GM13977 (cell line): ENCODE measurements around the gene OSBP2.

Experiments
- DNase-seq: peaks from one replicate; pipeline ENCODE4 v3.0.0; 2012; ENCODE audit warnings: low spot score
- in situ Hi-C: fragments of 300-500 bp; cut with MboI; formaldehyde crosslinking; loops from one replicate; pipeline ENCODE4 v1.12.0; 2022; ENCODE audit warnings: low sequenced_read_pairs, low pct_unique_long_range_greater_than_20kb, mixed read lengths, inconsistent platforms; ENCODE audit not compliant: unreplicated experiment
- TF ChIP-seq, protein P1 (sequence below): IDR thresholded peaks from 2 replicates; pipeline ENCODE4 v1.5.1; 2012; ENCODE audit warnings: mild to moderate bottlenecking, control low read depth; ENCODE audit not compliant: insufficient read depth; ENCODE audit errors: extremely low read depth, missing control alignments

Gene OSBP2

GRCh38 chr22:30804626-30805025, 110.0 kb downstream of the OSBP2 start:
- in situ Hi-C loops: no loop called here
- TF ChIP-seq, protein P1, sequence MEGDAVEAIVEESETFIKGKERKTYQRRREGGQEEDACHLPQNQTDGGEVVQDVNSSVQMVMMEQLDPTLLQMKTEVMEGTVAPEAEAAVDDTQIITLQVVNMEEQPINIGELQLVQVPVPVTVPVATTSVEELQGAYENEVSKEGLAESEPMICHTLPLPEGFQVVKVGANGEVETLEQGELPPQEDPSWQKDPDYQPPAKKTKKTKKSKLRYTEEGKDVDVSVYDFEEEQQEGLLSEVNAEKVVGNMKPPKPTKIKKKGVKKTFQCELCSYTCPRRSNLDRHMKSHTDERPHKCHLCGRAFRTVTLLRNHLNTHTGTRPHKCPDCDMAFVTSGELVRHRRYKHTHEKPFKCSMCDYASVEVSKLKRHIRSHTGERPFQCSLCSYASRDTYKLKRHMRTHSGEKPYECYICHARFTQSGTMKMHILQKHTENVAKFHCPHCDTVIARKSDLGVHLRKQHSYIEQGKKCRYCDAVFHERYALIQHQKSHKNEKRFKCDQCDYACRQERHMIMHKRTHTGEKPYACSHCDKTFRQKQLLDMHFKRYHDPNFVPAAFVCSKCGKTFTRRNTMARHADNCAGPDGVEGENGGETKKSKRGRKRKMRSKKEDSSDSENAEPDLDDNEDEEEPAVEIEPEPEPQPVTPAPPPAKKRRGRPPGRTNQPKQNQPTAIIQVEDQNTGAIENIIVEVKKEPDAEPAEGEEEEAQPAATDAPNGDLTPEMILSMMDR: no peak
- DNase-seq: no peak

GRCh38 chr22:30806391-30806861, 111.8 kb downstream of the OSBP2 start:
- TF ChIP-seq, protein P1: no peak
- DNase-seq: no peak
- in situ Hi-C loops: no loop called here

DNA sequence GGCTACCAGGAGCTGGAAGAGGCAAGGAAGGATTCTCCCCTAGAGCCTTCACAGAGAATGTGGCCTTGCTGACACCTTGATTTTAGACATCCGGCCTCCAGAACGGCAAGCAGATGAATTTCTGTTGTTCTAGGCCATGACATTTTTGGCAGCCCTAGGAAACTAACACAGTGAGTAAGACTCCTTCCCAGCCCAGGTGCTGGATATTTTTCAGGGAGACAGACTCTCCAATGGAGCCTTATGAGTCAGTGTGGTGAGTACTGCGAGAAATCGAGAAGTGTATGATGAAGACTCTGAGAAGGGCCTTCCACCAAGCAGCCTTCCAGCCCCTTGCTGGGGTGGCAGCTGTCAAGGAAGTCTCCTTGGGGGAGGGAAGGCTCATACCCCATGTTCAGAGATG, 114.4 kb downstream of the OSBP2 start:
- TF ChIP-seq, protein P1: no peak
- in situ Hi-C loops: no loop called here
- DNase-seq: no peak

DNA sequence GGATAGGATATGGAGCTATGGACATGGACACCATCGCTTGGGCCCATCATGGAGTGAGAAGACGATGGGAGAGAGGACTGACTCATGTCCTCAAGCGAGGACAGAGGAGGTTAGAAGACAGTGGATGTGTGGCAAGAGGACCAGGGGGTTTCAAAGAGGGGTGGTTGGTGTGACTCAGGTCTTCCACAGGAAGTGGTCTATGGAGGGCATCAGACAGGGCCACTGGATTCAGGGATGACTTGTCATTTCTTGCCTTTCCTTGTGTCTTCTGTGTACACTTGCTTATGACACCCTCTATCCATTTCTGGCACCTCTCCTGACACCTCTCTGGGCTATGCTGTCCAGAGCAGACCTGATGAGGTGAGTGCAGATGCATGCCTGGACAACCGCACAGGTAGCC, 115.4 kb downstream of the OSBP2 start:
- no peak for DNase-seq
- TF ChIP-seq, protein P1: no peak
- in situ Hi-C loops: no loop called here

GRCh38 chr22:30813936-30814335, 119.3 kb downstream of the OSBP2 start:
- DNase-seq: no peak
- in situ Hi-C loops: no loop called here
- TF ChIP-seq, protein P1: no peak

DNA sequence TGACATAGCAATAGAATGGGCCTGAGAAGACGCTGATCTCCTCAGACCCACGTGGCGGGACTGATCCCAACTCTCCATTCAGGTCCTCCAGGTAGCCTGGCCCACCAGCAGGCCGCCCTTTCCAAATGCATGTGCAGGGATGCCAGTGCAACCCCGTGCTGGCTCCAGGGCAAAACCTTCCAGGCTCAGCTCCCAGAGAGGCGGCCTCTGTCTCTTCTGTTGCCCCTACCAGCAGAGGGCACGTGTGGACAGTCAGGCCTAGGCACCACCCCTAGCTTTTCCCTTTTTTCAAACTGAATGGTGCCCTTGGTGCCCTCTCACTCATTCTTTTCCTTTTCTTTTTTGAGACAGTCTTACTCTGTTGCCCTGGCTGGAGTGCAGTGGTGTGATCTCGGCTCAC, 121.7 kb downstream of the OSBP2 start:
- in situ Hi-C loops: no loop called here
- no peak for DNase-seq
- TF ChIP-seq, protein P1: no peak

DNA sequence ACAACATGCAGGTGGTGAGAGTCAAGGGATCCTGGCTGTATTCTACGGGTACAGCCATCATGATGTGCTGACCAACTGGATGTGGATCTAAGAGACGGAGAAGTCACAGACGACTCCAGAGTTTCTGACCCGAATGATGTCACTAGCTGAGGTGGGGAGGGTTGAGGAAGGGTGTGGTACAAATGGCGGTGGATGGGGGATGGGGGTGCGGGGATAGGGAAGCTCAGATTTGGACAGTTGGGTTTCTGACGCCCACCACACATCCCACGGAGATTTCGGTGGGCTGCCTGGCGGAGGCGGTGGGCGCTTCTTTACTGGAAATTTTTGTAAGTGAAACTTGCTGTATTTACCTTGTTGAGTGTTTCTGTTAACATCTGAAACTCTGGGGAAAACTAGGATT, 126.7 kb downstream of the OSBP2 start:
- TF ChIP-seq, protein P1: no peak
- DNase-seq: no peak
- in situ Hi-C loops: no loop called here
